Measurements from ENCODE around the gene NALCN.

GRCh38 chr13:101019126-101019525, 397.2 kb downstream of the NALCN start:
- TF ChIP-seq POLR2A (IDR thresholded peaks at IDR 0.05; ENCODE audit: low read depth, low read length) = no peak
- TF ChIP-seq POLR2AphosphoS5 (IDR thresholded peaks at IDR 0.05; ENCODE audit: low read depth, low read length) = no peak
